ENCODE measurements around the gene PAX8. TPM values are rescaled to one million over a fixed set of nuclear protein-coding genes. Genes with fewer than 3 reads are reported as not detected.
A peak's percentile ranks its signal among the peaks of the same experiment; 100 is the strongest.

The PAX8 gene
- total RNA-seq (2016; rRNA removed; fragmentation: Illumina TruSeq; extraction: Trizol): 1.3 and 1.5 TPM in 2 replicates
- total RNA-seq (2016; cell fraction: cytosol; rRNA removed; fragmentation: Illumina TruSeq; extraction: Trizol; ENCODE audit: low read depth): 0.79 and 0.91 TPM in 2 replicates
- total RNA-seq (2016; cell fraction: insoluble cytoplasmic fraction; rRNA removed; fragmentation: Illumina TruSeq; extraction: Trizol): 1.4 and 1.5 TPM in 2 replicates
- 1.9 and 2.0 TPM in 2 replicates for total RNA-seq (2016; cell fraction: membrane; rRNA removed; fragmentation: Illumina TruSeq; extraction: Trizol)
- total RNA-seq (2016; cell fraction: nucleus; rRNA removed; fragmentation: Illumina TruSeq; extraction: Trizol): 0.88 and 0.90 TPM in 2 replicates
- 8.1 and 8.8 TPM in 2 replicates for polyA plus RNA-seq (2011; rRNA removed)
- polyA plus RNA-seq (2011; cell fraction: cytosol; rRNA removed): 3.2 and 4.3 TPM in 2 replicates
- 2.5 and 2.8 TPM in 2 replicates for polyA plus RNA-seq (2011; cell fraction: nucleus; rRNA removed)
- 5.3 and 8.3 TPM in 2 replicates for polyA plus RNA-seq (2012)
- polyA plus RNA-seq (2016; cell fraction: cytosol; fragmentation: Illumina TruSeq; extraction: Trizol; ENCODE audit: low read depth): 1.0 and 1.2 TPM in 2 replicates
- polyA plus RNA-seq (2016; cell fraction: insoluble cytoplasmic fraction; fragmentation: Illumina TruSeq; extraction: Trizol; ENCODE audit: low read depth): 3.8 and 4.0 TPM in 2 replicates
- polyA plus RNA-seq (2016; cell fraction: membrane; fragmentation: Illumina TruSeq; extraction: Trizol; ENCODE audit: low read depth): 2.8 TPM in 2 replicates
- polyA plus RNA-seq (2016; cell fraction: nucleus; fragmentation: Illumina TruSeq; extraction: Trizol; ENCODE audit: insufficient read depth, low read depth): 2.5 and 3.1 TPM in 2 replicates
- polyA minus RNA-seq (2011; rRNA and poly(A)+ RNA removed; ENCODE audit: low replicate concordance): 1.1 and 5.5 TPM in 2 replicates
- 2.4 and 3.0 TPM in 2 replicates for polyA minus RNA-seq (2011; cell fraction: cytosol; rRNA and poly(A)+ RNA removed)
- polyA minus RNA-seq (2011; cell fraction: nucleus; rRNA and poly(A)+ RNA removed): 3.7 and 3.9 TPM in 2 replicates
- percentile 25 among the genes with signal in this experiment for Bru-seq, nascent RNA
- BruChase-seq, experiment 1, labeled RNA remaining after a 6-hour chase: percentile 21 among the genes with signal in this experiment
- BruChase-seq, experiment 2, labeled RNA remaining after a 2-hour chase: percentile 21 among the genes with signal in this experiment
- long read RNA-seq, experiment 1, transcript PAX8-209 (2 exons, 527 nt): major isoform, 22 of 24 reads
- long read RNA-seq, experiment 1, partial matches to known transcripts: 0 of 24 reads
- long read RNA-seq, experiment 1, other reads (novel, unspliced or antisense): 2 of 24 reads
- long read RNA-seq, experiment 2, transcript PAX8-209 (2 exons, 527 nt): major isoform, 14 of 19 reads
- long read RNA-seq, experiment 2, partial matches to known transcripts: 1 of 19 reads
- long read RNA-seq, experiment 2, other reads (novel, unspliced or antisense): 4 of 19 reads

GRCh38 chr2:113278742-113279139 lies at the start of gene PAX8:
PAX8 (minus strand) TSS chr2:113278921; CDS start chr2:113278394, 527 bp downstream.
- Histone ChIP-seq H3K4me2 (ENCODE audit: low read depth, low read length) (no peak within 1 kb of the TSS), H3K27me3 (ENCODE audit: control insufficient read depth in 1 of 2, insufficient read depth in 2 of 2, low read length in 2 of 2) (no peaks in the 10 kb centered on the region), H3K79me2 (ENCODE audit: insufficient read depth, low read length) (no peaks in the 10 kb centered on the region), H3K4me1 (ENCODE audit: insufficient read depth, low read length) (peaks cover 45% of the 10 kb centered on the region), H3K27ac (ENCODE audit: extremely low read length, insufficient read depth, low read length) (no peak within 1 kb of the TSS), H3K4me3 (replicated peaks in 1 of 3; ENCODE audit: insufficient read depth in 1 of 3, low read depth in 2 of 3, low read length in 3 of 3) (no peak within 1 kb of the TSS), H4K20me1 (ENCODE audit: insufficient read depth, low read length) (no peaks in the 10 kb centered on the region), H3K36me3 (replicated peaks in 1 of 2; ENCODE audit: control insufficient read depth in 1 of 2, insufficient read depth in 2 of 2, low read length in 2 of 2) (no peaks in the 10 kb centered on the region), H3K9ac (ENCODE audit: insufficient read depth, low read depth, low read length) (no peak within 1 kb of the TSS), H3K9me3 (ENCODE audit: low read length) (no peaks in the 10 kb centered on the region), H2AFZ (ENCODE audit: low read length) (peak within 1 kb of the TSS; percentile 39)
- ChIA-PET CTCF (ENCODE audit: low intra/inter-chr PET ratio, low total read pairs) (no interaction called here), POLR2A (interaction anchor here (1.0 kb wide), 1 partner anchor 67 kb away, joined by 3 read pairs; no protein-coding TSS in a partner anchor)
- no TSS peak for BruUV-seq (replicated peaks)
- FAIRE-seq (no peak), DNase-seq (ENCODE audit: low spot score) (no peak), ATAC-seq (no peak)
- TF ChIP-seq ATF7 (IDR thresholded peaks at IDR 0.05) (no peak), ATF7 (CRISPR knock-in tag; IDR thresholded peaks at IDR 0.05) (no peak), AKAP8 (CRISPR knock-in tag; IDR thresholded peaks at IDR 0.05) (no peak), ZBTB3 (CRISPR knock-in tag; IDR thresholded peaks at IDR 0.05; ENCODE audit: borderline replicate concordance, low read depth) (no peak)
- TF ChIP-seq, protein P1, sequence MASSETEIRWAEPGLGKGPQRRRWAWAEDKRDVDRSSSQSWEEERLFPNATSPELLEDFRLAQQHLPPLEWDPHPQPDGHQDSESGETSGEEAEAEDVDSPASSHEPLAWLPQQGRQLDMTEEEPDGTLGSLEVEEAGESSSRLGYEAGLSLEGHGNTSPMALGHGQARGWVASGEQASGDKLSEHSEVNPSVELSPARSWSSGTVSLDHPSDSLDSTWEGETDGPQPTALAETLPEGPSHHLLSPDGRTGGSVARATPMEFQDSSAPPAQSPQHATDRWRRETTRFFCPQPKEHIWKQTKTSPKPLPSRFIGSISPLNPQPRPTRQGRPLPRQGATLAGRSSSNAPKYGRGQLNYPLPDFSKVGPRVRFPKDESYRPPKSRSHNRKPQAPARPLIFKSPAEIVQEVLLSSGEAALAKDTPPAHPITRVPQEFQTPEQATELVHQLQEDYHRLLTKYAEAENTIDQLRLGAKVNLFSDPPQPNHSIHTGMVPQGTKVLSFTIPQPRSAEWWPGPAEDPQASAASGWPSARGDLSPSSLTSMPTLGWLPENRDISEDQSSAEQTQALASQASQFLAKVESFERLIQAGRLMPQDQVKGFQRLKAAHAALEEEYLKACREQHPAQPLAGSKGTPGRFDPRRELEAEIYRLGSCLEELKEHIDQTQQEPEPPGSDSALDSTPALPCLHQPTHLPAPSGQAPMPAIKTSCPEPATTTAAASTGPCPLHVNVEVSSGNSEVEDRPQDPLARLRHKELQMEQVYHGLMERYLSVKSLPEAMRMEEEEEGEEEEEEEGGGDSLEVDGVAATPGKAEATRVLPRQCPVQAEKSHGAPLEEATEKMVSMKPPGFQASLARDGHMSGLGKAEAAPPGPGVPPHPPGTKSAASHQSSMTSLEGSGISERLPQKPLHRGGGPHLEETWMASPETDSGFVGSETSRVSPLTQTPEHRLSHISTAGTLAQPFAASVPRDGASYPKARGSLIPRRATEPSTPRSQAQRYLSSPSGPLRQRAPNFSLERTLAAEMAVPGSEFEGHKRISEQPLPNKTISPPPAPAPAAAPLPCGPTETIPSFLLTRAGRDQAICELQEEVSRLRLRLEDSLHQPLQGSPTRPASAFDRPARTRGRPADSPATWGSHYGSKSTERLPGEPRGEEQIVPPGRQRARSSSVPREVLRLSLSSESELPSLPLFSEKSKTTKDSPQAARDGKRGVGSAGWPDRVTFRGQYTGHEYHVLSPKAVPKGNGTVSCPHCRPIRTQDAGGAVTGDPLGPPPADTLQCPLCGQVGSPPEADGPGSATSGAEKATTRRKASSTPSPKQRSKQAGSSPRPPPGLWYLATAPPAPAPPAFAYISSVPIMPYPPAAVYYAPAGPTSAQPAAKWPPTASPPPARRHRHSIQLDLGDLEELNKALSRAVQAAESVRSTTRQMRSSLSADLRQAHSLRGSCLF (CRISPR knock-in tag; IDR thresholded peaks at IDR 0.05; ENCODE audit: borderline replicate concordance): no peak
- TF ChIP-seq, protein P2, sequence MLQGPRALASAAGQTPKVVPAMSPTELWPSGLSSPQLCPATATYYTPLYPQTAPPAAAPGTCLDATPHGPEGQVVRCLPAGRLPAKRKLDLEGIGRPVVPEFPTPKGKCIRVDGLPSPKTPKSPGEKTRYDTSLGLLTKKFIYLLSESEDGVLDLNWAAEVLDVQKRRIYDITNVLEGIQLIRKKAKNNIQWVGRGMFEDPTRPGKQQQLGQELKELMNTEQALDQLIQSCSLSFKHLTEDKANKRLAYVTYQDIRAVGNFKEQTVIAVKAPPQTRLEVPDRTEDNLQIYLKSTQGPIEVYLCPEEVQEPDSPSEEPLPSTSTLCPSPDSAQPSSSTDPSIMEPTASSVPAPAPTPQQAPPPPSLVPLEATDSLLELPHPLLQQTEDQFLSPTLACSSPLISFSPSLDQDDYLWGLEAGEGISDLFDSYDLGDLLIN (CRISPR knock-in tag; IDR thresholded peaks at IDR 0.05; ENCODE audit: borderline replicate concordance): no peak
- intact Hi-C loops (cut with micrococcal nuclease; ENCODE audit: unreplicated experiment) (no loop called here), in situ Hi-C loops (cut with HindIII; ENCODE audit: extremely low pct_ligation_motif_present, low pct_unique_long_range_greater_than_20kb) (no loop called here)
- WGBS (ENCODE audit: low lambda C conversion rate): 85% methylated on average over 18 of the region's 18 CpGs
